Heart left ventricle (tissue), 16 donors: ENCODE results near the gene BLZF1. TPM values are rescaled to one million over a fixed set of nuclear protein-coding genes. Genes with fewer than 3 reads are reported as not detected.

Experiments
- ATAC-seq, 4 donors: fragments of 200-7000 bp; cut with Tn5 transposase; one replicate each; pipeline ENCODE4 v1.9.1; 2020 to 2022; ENCODE audit warnings: moderate library complexity in 4 of 4, mild to moderate bottlenecking in 3 of 4, moderate number of reproducible peaks in 1 of 4
- DNase-seq, 5 donors: peaks; one replicate each; pipeline ENCODE4 v3.0.0-alpha.2; 2020
- H3K27ac ChIP-seq, 12 donors: fragments of 200-600 bp; sonication (generic) in 4 of 12; one replicate each; pipeline versions ENCODE4 v1.5.0 to v1.8.0; 2016 to 2022; ENCODE audit warnings: mild to moderate bottlenecking in 2 of 12
- H3K27me3 ChIP-seq, 9 donors: fragments of 200-600 bp; sonication (generic) in 2 of 9; one replicate each; pipeline versions ENCODE4 v1.5.1 to v1.8.0; 2016 to 2022; ENCODE audit warnings: mild to moderate bottlenecking in 3 of 9
- H3K36me3 ChIP-seq, 9 donors: fragments of 200-600 bp; sonication (generic) in 2 of 9; one replicate each; pipeline versions ENCODE4 v1.5.0 to v1.8.0; 2018 to 2022; ENCODE audit warnings: mild to moderate bottlenecking in 2 of 9
- H3K4me1 ChIP-seq, 12 donors: fragments of 200-600 bp; sonication (generic) in 4 of 12; one replicate each; pipeline versions ENCODE4 v1.5.0 to v1.8.0; 2016 to 2022; ENCODE audit warnings: mild to moderate bottlenecking in 3 of 12
- H3K4me3 ChIP-seq, 12 donors: fragments of 200-600 bp; sonication (generic) in 4 of 12; one replicate each; pipeline versions ENCODE4 v1.5.0 to v1.8.0; 2017 to 2022; ENCODE audit warnings: mild to moderate bottlenecking in 9 of 12, moderate library complexity in 4 of 12
- H3K9me3 ChIP-seq, 12 donors: fragments of 200-600 bp; sonication (generic) in 4 of 12; one replicate each; pipeline versions ENCODE4 v1.5.0 to v1.8.0; 2016 to 2022; ENCODE audit warnings: mild to moderate bottlenecking in 1 of 12
- POLR2A ChIP-seq, 2 donors: fragments of 450-650 bp; IDR thresholded peaks; one replicate each; pipeline ENCODE4 v1.6.1; 2017; ENCODE audit warnings: antibody characterized with exemption in 2 of 2, mild to moderate bottlenecking in 2 of 2, moderate library complexity in 2 of 2
- WGBS, 4 donors: extraction: QIAGEN DNeasy Blood & Tissue Kit in 2 of 4; methylation state at CpG; one replicate each; pipeline versions ENCODE4 v1.1.5 to v1.1.7; 2013 to 2018; 5-methylcytosine and 5-hydroxymethylcytosine counted together
- intact Hi-C, 10 donors: fragments of 100-400 bp; cut with DNase I; formaldehyde crosslinking; loops; one replicate each; pipeline versions ENCODE4 v1.11.1 to v1.14.2; 2022
- polyA plus RNA-seq, 2 donors: library from polyadenylated mRNA; stranded (reverse); fragments of 200-250 nt; gene quantifications; one replicate each; pipeline ENCODE4 v1.2.3, GENCODE V29; 2013
- total RNA-seq, 9 donors: library from RNA; depleted of rRNA in 2 of 9; stranded (reverse); fragments of >200 nt in 2 of 9; fragmentation: NEBNext Ultra II Directional in 3 of 9; extraction: Animal tissue kit (Norgen Biotek cat#: 25700) in 3 of 9; gene quantifications; one replicate each; pipeline versions ENCODE4 v1.1.0 to v1.2.4, GENCODE V29; 2016 to 2023
- TF ChIP-seq, protein P1 (sequence below), 12 donors: fragments of 200-600 bp; sonication (generic) in 4 of 12; IDR thresholded peaks; one replicate each; pipeline versions ENCODE4 v1.5.0 to v1.8.0; 2018 to 2022; ENCODE audit warnings: antibody characterized with exemption in 12 of 12, mild to moderate bottlenecking in 5 of 12
- donor health status: ischemic (EF 13 %, LVEDD 7.1; RV severe dilation, severe dysfunction).
- donor health status: healthy with polysubstance abuse.
- donor health status: DM: no; HTN: yes; CAD: no.
- donor health status: DM: no; HTN: no; CAD: no.
- donor health status: ischemic (EF 25% LVEDD 6.9; RV normal size, moderate dysfunction).
- donor health status: ischemic (EF 25% LVEDD 5.7; RV mildly dilated, moderate dysfunction).
- donor health status: healthy.
- donor health status: DM: yes; HTN: yes; CAD: no.
- donor health status: ischemic (EF 35%, LVEDD 5.7; RV mildly dilated, moderate dysfunction).
- donor health status: nonischemic (EF 11% LVEDD 7.7; RV severe dilation, severe dysfunction).
- donor health status: DM: yes; HTN: yes; CAD: no.
- donor health status: PGD.
- donor health status: ischemic (EF 29% LVEDD 5.4; RV normal size, mild dysfunction).
- donor health status: nonischemic (EF 23%, LVEDD 6.1; RV moderate dilation, normal function).

BLZF1 gene
- total and polyA plus RNA-seq, 11 donors: 7.5 to 31.3 (median 22.7) TPM

DNA sequence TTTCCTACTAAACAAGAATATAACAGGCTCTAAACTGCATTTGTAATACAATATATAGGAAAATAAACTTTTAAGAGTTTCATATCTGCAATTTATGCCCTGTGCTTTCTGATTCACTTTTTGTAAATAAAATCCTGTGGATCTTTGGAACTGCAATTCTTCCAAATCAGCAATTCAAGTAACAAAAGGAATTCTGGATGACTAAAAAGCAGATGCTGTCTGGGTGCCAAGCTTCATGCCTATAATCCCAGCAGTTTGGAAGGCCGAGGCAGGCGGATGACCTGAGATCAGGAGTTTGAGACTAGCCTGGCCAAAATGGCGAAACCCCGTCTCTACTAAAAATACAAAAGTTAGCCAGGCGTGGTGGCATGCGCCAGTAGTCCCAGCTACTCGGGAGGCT is 6.7 kb upstream of the BLZF1 start:
- Histone ChIP-seq H3K27me3 (no peaks in the 10 kb centered on the region), H3K4me1 (peaks cover 0 to 4% (median 0%) of the 10 kb centered on the region in 12 donors), H3K4me3 (no peak overlapping the region), H3K36me3 (no peaks in the 10 kb centered on the region), H3K27ac (no peak overlapping the region), H3K9me3 (peaks cover 0 to 6% (median 0%) of the 10 kb centered on the region in 12 donors)
- 89 to 95% (median 92%) methylated on average over 7 of the region's 7 CpGs for WGBS, 4 donors
- ATAC-seq: no peak
- intact Hi-C loops: loop anchor here in 1 of 10 donors (10.0 kb wide), 1 partner anchor 1016 kb away; no protein-coding TSS in a partner anchor
- no peak for DNase-seq
- TF ChIP-seq, protein P1, sequence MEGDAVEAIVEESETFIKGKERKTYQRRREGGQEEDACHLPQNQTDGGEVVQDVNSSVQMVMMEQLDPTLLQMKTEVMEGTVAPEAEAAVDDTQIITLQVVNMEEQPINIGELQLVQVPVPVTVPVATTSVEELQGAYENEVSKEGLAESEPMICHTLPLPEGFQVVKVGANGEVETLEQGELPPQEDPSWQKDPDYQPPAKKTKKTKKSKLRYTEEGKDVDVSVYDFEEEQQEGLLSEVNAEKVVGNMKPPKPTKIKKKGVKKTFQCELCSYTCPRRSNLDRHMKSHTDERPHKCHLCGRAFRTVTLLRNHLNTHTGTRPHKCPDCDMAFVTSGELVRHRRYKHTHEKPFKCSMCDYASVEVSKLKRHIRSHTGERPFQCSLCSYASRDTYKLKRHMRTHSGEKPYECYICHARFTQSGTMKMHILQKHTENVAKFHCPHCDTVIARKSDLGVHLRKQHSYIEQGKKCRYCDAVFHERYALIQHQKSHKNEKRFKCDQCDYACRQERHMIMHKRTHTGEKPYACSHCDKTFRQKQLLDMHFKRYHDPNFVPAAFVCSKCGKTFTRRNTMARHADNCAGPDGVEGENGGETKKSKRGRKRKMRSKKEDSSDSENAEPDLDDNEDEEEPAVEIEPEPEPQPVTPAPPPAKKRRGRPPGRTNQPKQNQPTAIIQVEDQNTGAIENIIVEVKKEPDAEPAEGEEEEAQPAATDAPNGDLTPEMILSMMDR (IDR thresholded peaks at IDR 0.05): no peak
- TF ChIP-seq POLR2A (IDR thresholded peaks at IDR 0.05): no peak

DNA sequence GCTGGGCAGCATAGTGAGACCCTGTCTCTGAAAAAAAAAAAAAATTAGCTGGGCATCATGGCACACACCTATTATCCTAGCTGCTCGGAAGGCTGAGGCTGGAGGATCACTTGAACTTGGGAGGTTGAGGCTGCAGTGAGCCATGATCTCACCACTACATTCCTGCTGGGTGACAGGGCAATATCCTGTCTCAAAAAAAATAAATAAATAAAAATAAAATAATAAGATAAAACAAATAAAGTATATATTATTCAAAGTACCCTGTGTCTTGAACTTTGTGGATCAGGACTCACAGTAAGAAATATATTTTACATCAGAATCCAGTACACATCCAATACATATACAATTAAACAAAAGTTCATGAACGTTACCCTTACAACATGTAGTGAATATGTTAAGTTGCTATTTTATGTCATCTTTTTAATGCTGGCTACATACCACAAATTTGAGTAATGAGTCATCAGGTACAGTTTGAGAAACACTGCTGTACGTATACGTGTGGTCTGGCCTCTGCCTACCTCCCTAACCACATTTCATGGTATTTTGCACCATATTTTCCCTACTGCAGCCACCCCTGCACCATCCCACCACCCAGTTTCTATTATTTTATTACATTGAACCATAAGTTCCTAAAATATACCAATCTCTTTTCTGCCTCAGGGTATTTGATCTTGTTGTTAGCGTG is 4.8 kb upstream of the BLZF1 start:
- intact Hi-C loops: loop anchor here in 1 of 10 donors (10.0 kb wide), 1 partner anchor 1018 kb away; no protein-coding TSS in a partner anchor
- Histone ChIP-seq H3K27ac (no peak overlapping the region), H3K36me3 (no peaks in the 10 kb centered on the region), H3K4me3 (no peak overlapping the region), H3K27me3 (no peaks in the 10 kb centered on the region), H3K9me3 (peaks cover 0 to 6% (median 0%) of the 10 kb centered on the region in 12 donors), H3K4me1 (peaks cover 0 to 13% (median 5%) of the 10 kb centered on the region in 12 donors)
- DNase-seq (no peak), ATAC-seq (no peak)
- TF ChIP-seq, protein P1 (IDR thresholded peaks at IDR 0.05): no peak
- no peak for TF ChIP-seq POLR2A (IDR thresholded peaks at IDR 0.05)
- 87 to 96% (median 91%) methylated on average over 5 of the region's 5 CpGs for WGBS, 4 donors

- TF ChIP-seq, protein P1 (IDR thresholded peaks at IDR 0.05): no peak
- no peak for TF ChIP-seq POLR2A (IDR thresholded peaks at IDR 0.05)
- Histone ChIP-seq H3K4me1 (peaks cover 0 to 26% (median 14%) of the 10 kb centered on the region in 12 donors), H3K27me3 (no peaks in the 10 kb centered on the region), H3K27ac (no peak overlapping the region), H3K4me3 (no peak overlapping the region), H3K9me3 (peaks cover 0 to 6% (median 0%) of the 10 kb centered on the region in 12 donors), H3K36me3 (peaks cover 0 to 7% (median 3%) of the 10 kb centered on the region in 9 donors)
- WGBS, 4 donors: 96 to 100% (median 98%) methylated on average over 2 of the region's 2 CpGs
- intact Hi-C loops: loop anchor here in 5 of 10 donors (5.0 to 10.0 kb wide), 3 partner anchors 122 to 1020 kb away; partner anchors contain the start of gene SLC19A2 (in 3 of the 5)
- no peak for ATAC-seq
- no peak for DNase-seq
These were observed 3.0 kb upstream of the BLZF1 start for GRCh38 chr1:169364948-169365347.

GRCh38 chr1:169367096-169367685 is 804 bp upstream of the BLZF1 start:
- WGBS, 4 donors: 9 to 13% (median 11%) methylated on average over 15 of the region's 15 CpGs
- Histone ChIP-seq H3K4me1 (peaks cover 0 to 46% (median 14%) of the 10 kb centered on the region in 12 donors), H3K27ac (peak overlapping the region in 11 of 12 donors; percentile 65 to 94 (median 80)), H3K9me3 (peaks cover 0 to 6% (median 0%) of the 10 kb centered on the region in 12 donors), H3K27me3 (no peaks in the 10 kb centered on the region), H3K36me3 (peaks cover 0 to 29% (median 26%) of the 10 kb centered on the region in 9 donors), H3K4me3 (peak overlapping the region; percentile 50 to 85 (median 74))
- DNase-seq: no peak
- TF ChIP-seq, protein P1 (IDR thresholded peaks at IDR 0.05): no peak
- TF ChIP-seq POLR2A (IDR thresholded peaks at IDR 0.05): no peak
- intact Hi-C loops: loop anchor here in 5 of 10 donors (5.0 to 10.0 kb wide), 3 partner anchors 120 to 1022 kb away; partner anchors contain the start of gene SLC19A2 (in 3 of the 5)
- ATAC-seq: peak in 3 of 4 donors; percentile 6 to 35 (median 28)
